ENCODE results near the gene PTTG1. TPM values are rescaled to one million over a fixed set of nuclear protein-coding genes. Genes with fewer than 3 reads are reported as not detected.

Gene PTTG1
- total RNA-seq, 1 donor from 2014 or later: 88.9 TPM

DNA sequence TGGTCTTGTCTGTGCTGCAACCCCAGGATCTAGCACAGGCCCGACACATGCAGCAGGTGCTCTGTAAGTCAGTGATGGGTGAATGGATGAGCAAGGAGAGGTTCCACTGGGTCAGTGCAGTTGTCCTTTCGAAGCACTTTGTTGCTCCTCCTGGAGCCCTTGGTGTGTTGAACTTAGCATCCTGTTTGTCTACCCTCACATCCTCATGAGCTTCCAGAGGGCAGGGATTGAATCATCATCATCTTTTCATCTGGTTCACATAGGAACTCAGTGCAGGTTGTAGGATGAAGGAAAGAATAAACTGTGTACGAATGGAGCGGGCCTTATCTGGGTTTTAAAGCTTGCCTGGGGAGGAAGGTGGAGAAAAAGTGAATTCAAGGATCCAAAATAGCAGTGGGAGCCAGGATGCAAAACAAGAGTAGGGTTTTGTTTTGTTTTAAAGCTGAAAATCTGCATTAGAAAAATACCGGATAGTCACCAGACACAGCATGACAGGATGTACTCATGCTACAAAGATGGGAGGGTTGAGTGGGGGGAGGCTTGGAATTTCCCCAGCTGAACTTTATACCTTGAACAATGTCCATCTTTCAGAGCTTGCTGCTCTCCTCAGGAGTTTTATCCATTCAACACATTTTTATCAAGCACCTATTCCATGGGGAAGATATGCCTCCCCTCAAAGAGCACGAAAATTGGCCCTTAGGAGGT, 55.8 kb downstream of the PTTG1 start:
- Mint-ChIP-seq H3K9me3 (no peaks in the 10 kb centered on the region), H3K36me3 (ENCODE audit: low read depth) (peaks cover 78% of the 10 kb centered on the region), H3K4me3 (peak overlapping the region; percentile 53), H3K27me3 (no peaks in the 10 kb centered on the region), H3K27ac (peak overlapping the region; percentile 70), H3K4me1 (peaks cover 71% of the 10 kb centered on the region)
- peak; percentile 65 for DNase-seq
- intact Hi-C loops (cut with micrococcal nuclease): loop anchor here (1.0 kb wide), 1 partner anchor 9 kb away; no protein-coding TSS in a partner anchor

DNA sequence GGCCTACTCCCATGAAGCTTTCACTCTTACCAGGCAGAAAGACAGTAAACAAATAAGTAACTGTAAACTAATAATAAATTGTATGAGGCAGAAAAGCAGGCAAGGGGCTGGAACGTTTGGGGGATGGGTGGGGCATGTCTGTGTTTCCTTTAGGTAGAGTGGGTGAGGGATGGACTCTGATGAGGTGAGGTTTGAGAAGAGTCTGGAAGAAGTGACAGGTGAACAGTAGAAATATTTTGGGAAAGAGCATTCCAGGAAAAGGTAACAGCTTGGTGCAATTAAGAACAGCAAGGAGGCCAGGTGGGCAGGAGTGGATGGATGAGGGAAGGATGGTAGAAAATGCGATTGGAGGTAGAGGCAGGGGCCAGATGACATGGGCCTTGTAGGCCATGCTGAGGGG, 56.5 kb downstream of the PTTG1 start:
- Mint-ChIP-seq H3K9me3 (no peaks in the 10 kb centered on the region), H3K36me3 (ENCODE audit: low read depth) (peaks cover 80% of the 10 kb centered on the region), H3K4me3 (peak overlapping the region; percentile 55), H3K27me3 (no peaks in the 10 kb centered on the region), H3K4me1 (peaks cover 70% of the 10 kb centered on the region), H3K27ac (peak overlapping the region; percentile 78)
- DNase-seq: no peak
- intact Hi-C loops (cut with micrococcal nuclease): no loop called here

Other genes with a start within 250 kb of the PTTG1 start
- gene FABP6, start 192.3 kb upstream of the PTTG1 start, total RNA-seq: not detected in 2 replicates
- gene CCNJL, start 109.3 kb upstream of the PTTG1 start, total RNA-seq: not detected in 2 replicates
- not detected in 2 replicates for gene C1QTNF2, start 51.2 kb upstream of the PTTG1 start, total RNA-seq
- 1.4 and 1.5 TPM in 2 replicates for gene FAM200C, start 21.8 kb upstream of the PTTG1 start, total RNA-seq
- 38.4 and 39.8 TPM in 2 replicates for gene SLU7, start 2.8 kb upstream of the PTTG1 start, total RNA-seq

All from activated CD4-positive, alpha-beta T cell treated with anti-CD3 and anti-CD28 coated beads, Interleukin-2, amount 10 ng/mL, durations not matched to agents 24 days and 14 days (primary cell).